Adrenal gland (tissue), 5 donors: ENCODE measurements around the gene NBR1.
"Not testable (repeated sequence)": the region's sequence is repeated elsewhere in the genome, so short reads cannot be mapped to it uniquely, and the experiment has no call there.

Experiments
- POLR2A ChIP-seq, 2 donors: fragments of 450-650 bp; IDR thresholded peaks; one replicate each; pipeline ENCODE4 v1.6.1; 2017; ENCODE audit warnings: antibody characterized with exemption in 2 of 2, mild to moderate bottlenecking in 2 of 2, moderate library complexity in 1 of 2
- TF ChIP-seq, protein P1 (sequence below), 6 experiments: fragments of 450-650 bp in 4 of 6; fragments of 200-600 bp in 2 of 6; sonication (generic) in 1 of 6; IDR thresholded peaks; 1 replicate in 5 of 6; 2 replicates in 1 of 6; pipeline versions ENCODE4 v1.5.1 to v1.8.0; 2016 to 2021; ENCODE audit warnings: antibody characterized with exemption in 6 of 6, mild to moderate bottlenecking in 2 of 6, moderate library complexity in 1 of 6
- donor health status: DM: no; HTN: no; CAD: no.

DNA sequence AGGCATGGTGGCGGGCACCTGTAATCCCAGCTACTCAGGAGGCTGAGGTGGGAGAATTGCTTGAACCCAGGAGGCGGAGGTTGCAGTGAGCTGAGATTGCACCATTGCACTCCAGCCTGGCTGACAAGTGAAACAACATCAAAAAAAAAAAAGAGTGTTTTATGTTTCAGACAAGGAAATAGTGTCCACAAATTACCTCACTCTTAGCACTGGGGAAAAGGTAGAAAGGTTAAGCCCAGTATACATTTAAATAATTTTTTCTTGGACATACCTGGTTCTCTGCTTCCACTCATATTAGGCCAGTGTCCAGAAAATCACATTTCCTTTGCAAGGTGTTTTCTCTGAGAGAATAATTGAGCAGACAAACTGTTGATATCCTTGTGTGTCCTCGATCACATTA, 32.0 kb downstream of the NBR1 start:
- TF ChIP-seq, protein P1, sequence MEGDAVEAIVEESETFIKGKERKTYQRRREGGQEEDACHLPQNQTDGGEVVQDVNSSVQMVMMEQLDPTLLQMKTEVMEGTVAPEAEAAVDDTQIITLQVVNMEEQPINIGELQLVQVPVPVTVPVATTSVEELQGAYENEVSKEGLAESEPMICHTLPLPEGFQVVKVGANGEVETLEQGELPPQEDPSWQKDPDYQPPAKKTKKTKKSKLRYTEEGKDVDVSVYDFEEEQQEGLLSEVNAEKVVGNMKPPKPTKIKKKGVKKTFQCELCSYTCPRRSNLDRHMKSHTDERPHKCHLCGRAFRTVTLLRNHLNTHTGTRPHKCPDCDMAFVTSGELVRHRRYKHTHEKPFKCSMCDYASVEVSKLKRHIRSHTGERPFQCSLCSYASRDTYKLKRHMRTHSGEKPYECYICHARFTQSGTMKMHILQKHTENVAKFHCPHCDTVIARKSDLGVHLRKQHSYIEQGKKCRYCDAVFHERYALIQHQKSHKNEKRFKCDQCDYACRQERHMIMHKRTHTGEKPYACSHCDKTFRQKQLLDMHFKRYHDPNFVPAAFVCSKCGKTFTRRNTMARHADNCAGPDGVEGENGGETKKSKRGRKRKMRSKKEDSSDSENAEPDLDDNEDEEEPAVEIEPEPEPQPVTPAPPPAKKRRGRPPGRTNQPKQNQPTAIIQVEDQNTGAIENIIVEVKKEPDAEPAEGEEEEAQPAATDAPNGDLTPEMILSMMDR (IDR thresholded peaks at IDR 0.05) = not testable (repeated sequence)
- TF ChIP-seq POLR2A (IDR thresholded peaks at IDR 0.05) = not testable (repeated sequence)
